Endothelial cell (in vitro differentiated cells): ENCODE results near the gene SERPINB12. TPM values are rescaled to one million over a fixed set of nuclear protein-coding genes. Genes with fewer than 3 reads are reported as not detected.

Source experiments
- DNase-seq: peaks from one replicate; pipeline ENCODE4 v3.0.0; 2021; ENCODE audit warnings: low spot score
- H3K27ac Mint-ChIP-seq: one replicate; pipeline ENCODE4 v1.8.0; 2021; ENCODE audit warnings: mixed read lengths, inconsistent platforms; ENCODE audit not compliant: unreplicated experiment
- H3K27me3 Mint-ChIP-seq: one replicate; pipeline ENCODE4 v1.8.0; 2021; ENCODE audit warnings: mild to moderate bottlenecking, moderate library complexity, mixed read lengths, inconsistent platforms; ENCODE audit not compliant: unreplicated experiment
- H3K36me3 Mint-ChIP-seq: one replicate; pipeline ENCODE4 v1.8.0; 2021; ENCODE audit warnings: mild to moderate bottlenecking, low read depth, mixed read lengths, inconsistent platforms; ENCODE audit not compliant: unreplicated experiment
- H3K4me1 Mint-ChIP-seq: one replicate; pipeline ENCODE4 v1.8.0; 2021; ENCODE audit warnings: mild to moderate bottlenecking, mixed read lengths, inconsistent platforms; ENCODE audit not compliant: unreplicated experiment
- H3K4me3 Mint-ChIP-seq: one replicate; pipeline ENCODE4 v1.8.0; 2021; ENCODE audit warnings: mild to moderate bottlenecking, mixed read lengths, inconsistent platforms; ENCODE audit not compliant: unreplicated experiment
- H3K9me3 Mint-ChIP-seq: one replicate; pipeline ENCODE4 v1.8.0; 2021; ENCODE audit warnings: mixed read lengths, inconsistent platforms; ENCODE audit not compliant: unreplicated experiment
- CTCF ChIP-seq: fragments of 200-600 bp; sonication (generic); IDR thresholded peaks from one replicate; pipeline ENCODE4 v1.5.0; 2021; ENCODE audit warnings: antibody characterized with exemption; ENCODE audit not compliant: unreplicated experiment
- total RNA-seq: library from RNA; stranded (reverse); fragmentation: NEBNext Ultra II Directional; extraction: Animal tissue kit (Norgen Biotek cat#: 25700); gene quantifications from one replicate; pipeline ENCODE4 v1.2.1, GENCODE V29; 2021; ENCODE audit not compliant: unreplicated experiment

SERPINB12 gene
- total RNA-seq, 1 donor from 2014 or later: not detected

DNA sequence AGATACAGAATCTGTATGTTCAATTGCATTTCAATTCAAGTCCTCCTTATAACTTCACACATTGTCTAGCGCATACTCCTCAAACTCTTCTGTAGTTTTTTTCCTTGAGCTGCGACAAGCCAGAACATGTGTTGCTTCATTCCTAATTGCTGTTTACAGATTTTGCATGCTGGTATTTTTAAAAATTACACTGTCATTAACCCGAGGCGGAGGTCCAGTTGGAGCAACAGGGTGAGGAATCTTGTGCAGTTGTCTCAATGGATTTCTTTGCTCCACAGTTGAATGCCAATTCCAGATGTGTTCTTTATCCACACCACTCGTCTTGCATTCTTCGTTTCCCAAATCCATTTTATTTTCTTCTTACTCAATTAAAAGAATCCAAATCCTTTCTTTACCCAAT, 28.6 kb downstream of the SERPINB12 start:
- no peak for DNase-seq
- Mint-ChIP-seq H3K9me3 (no peaks in the 10 kb centered on the region), H3K4me1 (no peaks in the 10 kb centered on the region), H3K27me3 (no peaks in the 10 kb centered on the region), H3K4me3 (no peak overlapping the region), H3K27ac (no peak overlapping the region), H3K36me3 (no peaks in the 10 kb centered on the region)
- TF ChIP-seq CTCF: no peak

DNA sequence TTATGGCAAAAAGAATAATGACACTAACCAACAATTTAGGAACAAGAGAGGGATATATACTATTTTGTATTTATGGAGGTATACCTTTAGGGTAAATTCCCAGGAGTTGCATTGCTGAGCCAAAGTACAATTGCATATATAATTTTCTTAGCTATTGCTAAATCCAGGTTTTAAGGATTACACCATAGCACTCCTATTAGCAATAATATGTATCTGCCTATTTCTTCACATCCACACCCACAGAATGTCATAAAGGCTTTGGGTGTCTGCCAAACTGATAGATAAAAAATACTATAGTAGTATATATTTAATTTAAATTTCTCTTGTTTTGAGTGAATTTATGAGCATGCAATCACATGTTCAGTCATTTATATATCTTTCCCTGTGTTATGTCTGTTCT, 33.5 kb downstream of the SERPINB12 start:
- Mint-ChIP-seq H3K4me1 (no peaks in the 10 kb centered on the region), H3K36me3 (no peaks in the 10 kb centered on the region), H3K4me3 (no peak overlapping the region), H3K27ac (no peak overlapping the region), H3K9me3 (no peaks in the 10 kb centered on the region), H3K27me3 (no peaks in the 10 kb centered on the region)
- no peak for TF ChIP-seq CTCF
- no peak for DNase-seq

DNA sequence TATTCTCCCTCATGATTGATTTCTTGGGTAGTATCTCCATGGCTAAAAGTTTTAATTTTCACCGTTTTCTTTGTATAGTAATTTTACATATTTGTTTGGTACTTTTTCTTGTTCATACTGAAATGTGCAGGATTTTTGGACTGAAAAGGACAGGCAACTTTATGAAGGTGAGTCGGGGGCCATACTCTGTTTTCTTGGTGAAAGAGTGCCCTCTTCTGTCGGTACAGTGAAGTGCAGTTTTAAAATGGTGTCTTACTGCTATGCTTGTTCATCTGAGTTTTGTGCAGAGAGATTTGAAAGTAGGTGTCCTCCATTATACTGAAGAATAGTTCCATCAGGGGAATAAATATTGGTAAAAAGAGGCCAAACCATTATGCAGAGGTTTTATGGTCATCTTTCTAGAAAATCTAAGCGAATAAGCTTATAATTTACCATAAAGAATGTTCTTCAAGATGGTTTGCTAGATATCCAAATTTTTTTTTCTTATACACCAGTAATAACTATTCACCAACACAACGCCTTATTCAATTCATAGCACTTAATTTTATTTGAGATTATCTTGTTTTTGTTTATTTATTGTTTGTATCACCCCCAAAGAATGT, 36.3 kb downstream of the SERPINB12 start:
- TF ChIP-seq CTCF: peak; percentile 84
- no peaks in the 10 kb centered on the region for H3K9me3 Mint-ChIP-seq
- no peaks in the 10 kb centered on the region for H3K36me3 Mint-ChIP-seq
- H3K27ac Mint-ChIP-seq: no peak overlapping the region
- H3K4me3 Mint-ChIP-seq: no peak overlapping the region
- no peaks in the 10 kb centered on the region for H3K4me1 Mint-ChIP-seq
- peaks cover 1% of the 10 kb centered on the region for H3K27me3 Mint-ChIP-seq
- DNase-seq: peak; percentile 63

DNA sequence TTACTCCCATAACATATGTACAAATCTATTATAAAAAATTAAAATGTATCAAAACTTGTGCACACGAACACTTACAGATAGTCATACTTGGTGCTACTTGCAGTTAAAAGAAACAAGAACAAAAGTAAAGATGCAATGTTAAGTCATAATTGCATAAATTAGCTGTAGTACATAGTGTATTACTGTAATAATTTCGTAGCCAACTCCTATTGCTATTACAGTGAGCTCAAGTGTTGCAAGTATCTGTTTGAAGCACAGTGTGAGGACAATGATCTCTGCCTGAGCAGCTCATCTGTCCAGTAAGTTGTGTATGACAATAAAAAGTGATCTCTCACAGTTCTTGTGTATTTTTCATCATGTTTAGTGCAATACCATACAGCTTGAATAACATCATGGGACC, 37.4 kb downstream of the SERPINB12 start:
- DNase-seq: no peak

DNA sequence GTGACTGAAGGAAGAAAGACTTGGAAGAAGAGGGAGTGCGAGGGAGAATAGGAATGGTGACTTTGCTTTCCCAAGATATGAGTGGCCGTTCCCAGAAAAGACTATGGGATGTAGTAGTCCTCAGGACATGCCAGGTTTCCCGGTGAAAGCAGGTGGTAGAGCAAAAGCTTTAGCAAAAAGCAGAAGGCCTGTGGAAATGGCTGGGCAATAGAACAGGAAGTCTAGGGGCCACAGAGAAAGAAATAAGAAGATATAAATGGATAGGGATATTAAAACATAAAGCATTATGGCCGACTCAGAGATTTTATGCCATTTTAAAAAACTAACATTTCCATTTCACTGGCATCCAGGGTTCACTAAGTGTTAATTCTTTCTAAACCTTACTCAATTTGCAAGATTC, 43.8 kb downstream of the SERPINB12 start:
- no peak for DNase-seq
- Mint-ChIP-seq H3K9me3 (no peaks in the 10 kb centered on the region), H3K4me1 (no peaks in the 10 kb centered on the region), H3K4me3 (no peak overlapping the region), H3K27me3 (peaks cover 3% of the 10 kb centered on the region), H3K27ac (no peak overlapping the region), H3K36me3 (no peaks in the 10 kb centered on the region)
- TF ChIP-seq CTCF: no peak

More for the DNA sequence above, 37.4 kb downstream of the SERPINB12 start:
- Mint-ChIP-seq H3K27me3 (peaks cover 1% of the 10 kb centered on the region), H3K4me1 (no peaks in the 10 kb centered on the region), H3K4me3 (no peak overlapping the region), H3K36me3 (no peaks in the 10 kb centered on the region), H3K9me3 (no peaks in the 10 kb centered on the region), H3K27ac (no peak overlapping the region)
- no peak for TF ChIP-seq CTCF
